ENCODE data around the gene INSYN2B.

DNA sequence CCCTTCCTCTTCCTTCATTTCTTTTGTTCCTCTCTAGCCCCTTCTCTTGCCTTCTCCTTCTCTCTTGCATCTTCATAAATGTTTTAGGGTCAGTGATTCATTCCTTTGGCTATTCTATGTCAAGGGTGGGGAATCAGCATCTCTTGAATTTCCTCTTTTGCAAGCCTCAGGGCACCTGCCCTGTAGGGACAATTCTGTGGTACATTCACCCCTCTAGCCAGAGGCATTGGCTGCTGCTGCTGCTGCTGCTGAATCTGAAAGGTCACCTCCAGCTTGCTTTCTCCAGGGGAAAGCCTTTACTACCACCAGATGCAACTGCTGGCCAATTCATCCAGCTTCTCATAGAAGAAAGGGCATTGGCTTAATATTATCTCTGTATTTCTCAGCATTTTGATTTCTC, 87.3 kb downstream of the INSYN2B start:
- TF ChIP-seq, protein P1, sequence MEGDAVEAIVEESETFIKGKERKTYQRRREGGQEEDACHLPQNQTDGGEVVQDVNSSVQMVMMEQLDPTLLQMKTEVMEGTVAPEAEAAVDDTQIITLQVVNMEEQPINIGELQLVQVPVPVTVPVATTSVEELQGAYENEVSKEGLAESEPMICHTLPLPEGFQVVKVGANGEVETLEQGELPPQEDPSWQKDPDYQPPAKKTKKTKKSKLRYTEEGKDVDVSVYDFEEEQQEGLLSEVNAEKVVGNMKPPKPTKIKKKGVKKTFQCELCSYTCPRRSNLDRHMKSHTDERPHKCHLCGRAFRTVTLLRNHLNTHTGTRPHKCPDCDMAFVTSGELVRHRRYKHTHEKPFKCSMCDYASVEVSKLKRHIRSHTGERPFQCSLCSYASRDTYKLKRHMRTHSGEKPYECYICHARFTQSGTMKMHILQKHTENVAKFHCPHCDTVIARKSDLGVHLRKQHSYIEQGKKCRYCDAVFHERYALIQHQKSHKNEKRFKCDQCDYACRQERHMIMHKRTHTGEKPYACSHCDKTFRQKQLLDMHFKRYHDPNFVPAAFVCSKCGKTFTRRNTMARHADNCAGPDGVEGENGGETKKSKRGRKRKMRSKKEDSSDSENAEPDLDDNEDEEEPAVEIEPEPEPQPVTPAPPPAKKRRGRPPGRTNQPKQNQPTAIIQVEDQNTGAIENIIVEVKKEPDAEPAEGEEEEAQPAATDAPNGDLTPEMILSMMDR (conservative IDR thresholded peaks at IDR 0.05; ENCODE audit: low read depth, low read length), result no peak
- TF ChIP-seq EZH2 (IDR thresholded peaks at IDR 0.05; ENCODE audit: low read length, unreplicated experiment) (no peak), EZH2phosphoT487 (IDR thresholded peaks at IDR 0.05; ENCODE audit: borderline replicate concordance, low read length) (no peak)
